Measurements from ENCODE around the gene GPR158.
A peak's percentile ranks its signal among the peaks of the same experiment; 100 is the strongest.

Gene GPR158

GRCh38 chr10:25191162-25191895 is 16.5 kb downstream of the GPR158 start:
- no peak for DNase-seq (ENCODE audit: low spot score)

GRCh38 chr10:25198151-25198550 is 23.4 kb downstream of the GPR158 start:
- DNase-seq (ENCODE audit: low spot score), result no peak

- no peak for DNase-seq (ENCODE audit: low spot score)
Measured at GRCh38 chr10:25206693-25207414, 32.1 kb downstream of the GPR158 start.

- no peak for DNase-seq (ENCODE audit: low spot score)
Measured at GRCh38 chr10:25209618-25210017, 34.8 kb downstream of the GPR158 start.

- DNase-seq (ENCODE audit: low spot score), result no peak
Measured at GRCh38 chr10:25210265-25210664, 35.5 kb downstream of the GPR158 start.

- DNase-seq (ENCODE audit: low spot score), result no peak
Measured at GRCh38 chr10:25220156-25220555, 45.4 kb downstream of the GPR158 start.

GRCh38 chr10:25222085-25222660 is 47.4 kb downstream of the GPR158 start:
- DNase-seq (ENCODE audit: low spot score), result no peak

- peak; percentile 52 for DNase-seq (ENCODE audit: low spot score)
Measured at GRCh38 chr10:25226775-25227682, 52.2 kb downstream of the GPR158 start.

- no peak for DNase-seq (ENCODE audit: low spot score)
Measured at GRCh38 chr10:25231751-25232150, 57.0 kb downstream of the GPR158 start.

GRCh38 chr10:25232204-25232603 is 57.4 kb downstream of the GPR158 start:
- DNase-seq (ENCODE audit: low spot score), result no peak

GRCh38 chr10:25245165-25245564 is 70.4 kb downstream of the GPR158 start:
- DNase-seq (ENCODE audit: low spot score), result no peak

GRCh38 chr10:25257646-25258045 is 82.8 kb downstream of the GPR158 start:
- DNase-seq (ENCODE audit: low spot score), result no peak

- no peak for DNase-seq (ENCODE audit: low spot score)
Measured at GRCh38 chr10:25261110-25261509, 86.3 kb downstream of the GPR158 start.

GRCh38 chr10:25261558-25261957 is 86.8 kb downstream of the GPR158 start:
- DNase-seq (ENCODE audit: low spot score), result no peak

GRCh38 chr10:25263931-25264330 is 89.1 kb downstream of the GPR158 start:
- no peak for DNase-seq (ENCODE audit: low spot score)

GRCh38 chr10:25278180-25278579 is 103.4 kb downstream of the GPR158 start:
- no peak for DNase-seq (ENCODE audit: low spot score)

GRCh38 chr10:25280076-25280475 is 105.3 kb downstream of the GPR158 start:
- no peak for DNase-seq (ENCODE audit: low spot score)

- DNase-seq (ENCODE audit: low spot score), result no peak
Measured at GRCh38 chr10:25280573-25280972, 105.8 kb downstream of the GPR158 start.

- DNase-seq (ENCODE audit: low spot score), result no peak
Measured at GRCh38 chr10:25285809-25286208, 111.0 kb downstream of the GPR158 start.

GRCh38 chr10:25288181-25288580 is 113.4 kb downstream of the GPR158 start:
- no peak for DNase-seq (ENCODE audit: low spot score)

- peak; percentile 9 for DNase-seq (ENCODE audit: low spot score)
Measured at GRCh38 chr10:25294032-25294926, 119.5 kb downstream of the GPR158 start.
